Stimulated activated naive CD4-positive, alpha-beta T cell treated with Interleukin-2 at 50 U/mL for 16 hours (primary cell): ENCODE results near the gene CST9L.
"Not testable (repeated sequence)": the region's sequence is repeated elsewhere in the genome, so short reads cannot be mapped to it uniquely, and the experiment has no call there.

ENCODE experiments used
- DNase-seq: peaks from one replicate; lab custom pipeline; 2025; lab: John Stamatoyannopoulos, UW

The CST9L gene

DNA sequence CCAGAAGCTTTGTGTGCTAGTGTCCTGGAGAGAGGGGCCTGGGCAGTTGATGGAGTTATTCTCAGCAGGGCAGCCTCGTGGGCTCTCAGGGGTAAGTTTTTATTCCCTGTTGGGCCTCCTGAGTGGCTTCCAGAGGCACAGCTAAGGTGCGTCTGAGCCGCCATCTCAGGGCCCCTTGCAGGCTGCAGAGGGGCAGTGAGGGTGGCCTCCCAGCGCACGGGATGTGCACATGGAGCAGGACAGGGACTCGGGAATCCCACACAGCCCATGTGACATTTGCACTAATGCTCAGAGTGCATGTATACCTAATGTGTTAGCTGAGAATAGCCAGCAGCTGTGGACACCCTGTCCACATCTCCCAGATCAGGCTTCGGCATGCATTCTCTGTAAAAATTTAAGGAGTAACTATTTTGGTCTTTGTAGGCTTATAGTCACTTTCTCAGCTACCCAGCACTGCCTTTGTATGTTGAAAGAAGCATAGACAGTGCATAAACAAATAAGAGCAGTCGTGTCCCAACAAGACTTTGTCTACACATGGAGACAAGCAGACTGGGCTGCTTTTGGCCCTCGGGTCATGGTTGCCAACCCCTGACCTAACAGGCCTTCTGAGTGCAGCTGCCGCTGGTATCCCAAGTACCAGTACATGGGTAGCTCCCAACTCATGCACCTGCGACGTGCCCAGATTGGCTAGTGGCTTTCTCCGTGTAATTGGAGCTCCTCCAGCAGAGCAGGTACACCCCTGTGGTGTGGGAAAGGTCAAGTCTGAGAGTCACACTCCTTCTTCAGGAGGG is 18.6 kb upstream of the CST9L start:
- DNase-seq: no peak

DNA sequence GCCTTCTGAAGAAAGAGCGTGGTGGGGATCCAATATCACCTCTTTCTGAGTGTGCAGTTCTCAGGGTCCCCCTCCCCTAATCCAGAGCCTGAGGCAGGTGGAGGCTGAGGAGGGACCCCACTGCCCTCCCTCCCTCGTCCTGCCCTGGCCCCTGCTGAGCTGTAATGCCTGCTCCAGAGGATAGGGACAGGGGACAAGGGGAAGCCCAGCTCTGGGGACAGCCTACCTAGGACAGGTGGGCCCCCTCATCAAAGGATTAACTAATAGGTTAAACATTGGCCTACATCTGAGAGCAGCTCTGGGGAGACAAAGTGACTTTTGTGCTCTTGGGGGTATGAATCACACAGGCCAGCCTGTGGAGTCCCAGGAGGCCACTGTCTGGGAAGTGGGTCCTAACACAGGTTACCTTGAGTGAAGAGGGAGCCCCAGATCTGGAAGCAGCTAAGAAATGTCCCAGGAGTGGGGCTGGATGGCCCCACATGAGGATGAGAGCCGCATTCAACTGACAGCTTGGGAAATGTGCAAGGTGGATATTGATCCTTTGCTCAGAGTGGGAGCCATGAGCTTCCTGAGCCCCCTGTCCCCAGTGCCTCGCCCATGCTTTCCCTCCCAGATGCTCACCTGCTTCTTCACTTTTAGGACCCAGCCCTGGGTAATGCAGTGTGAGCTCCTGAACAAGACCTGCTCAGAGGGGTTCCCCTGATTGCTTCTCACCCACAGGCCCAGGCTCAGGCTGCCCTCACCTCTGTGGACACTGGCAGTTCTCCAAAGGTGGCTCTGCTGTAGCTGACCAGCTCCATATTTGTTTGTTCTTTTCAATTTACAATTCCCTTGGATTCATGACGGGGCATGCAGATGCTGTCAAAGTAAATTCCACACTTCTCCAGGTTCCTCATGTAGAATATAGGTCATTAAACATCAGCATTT is 17.8 kb upstream of the CST9L start:
- DNase-seq: no peak

GRCh38 chr20:23585449-23585807 is 17.1 kb upstream of the CST9L start:
- no peak for DNase-seq

DNA sequence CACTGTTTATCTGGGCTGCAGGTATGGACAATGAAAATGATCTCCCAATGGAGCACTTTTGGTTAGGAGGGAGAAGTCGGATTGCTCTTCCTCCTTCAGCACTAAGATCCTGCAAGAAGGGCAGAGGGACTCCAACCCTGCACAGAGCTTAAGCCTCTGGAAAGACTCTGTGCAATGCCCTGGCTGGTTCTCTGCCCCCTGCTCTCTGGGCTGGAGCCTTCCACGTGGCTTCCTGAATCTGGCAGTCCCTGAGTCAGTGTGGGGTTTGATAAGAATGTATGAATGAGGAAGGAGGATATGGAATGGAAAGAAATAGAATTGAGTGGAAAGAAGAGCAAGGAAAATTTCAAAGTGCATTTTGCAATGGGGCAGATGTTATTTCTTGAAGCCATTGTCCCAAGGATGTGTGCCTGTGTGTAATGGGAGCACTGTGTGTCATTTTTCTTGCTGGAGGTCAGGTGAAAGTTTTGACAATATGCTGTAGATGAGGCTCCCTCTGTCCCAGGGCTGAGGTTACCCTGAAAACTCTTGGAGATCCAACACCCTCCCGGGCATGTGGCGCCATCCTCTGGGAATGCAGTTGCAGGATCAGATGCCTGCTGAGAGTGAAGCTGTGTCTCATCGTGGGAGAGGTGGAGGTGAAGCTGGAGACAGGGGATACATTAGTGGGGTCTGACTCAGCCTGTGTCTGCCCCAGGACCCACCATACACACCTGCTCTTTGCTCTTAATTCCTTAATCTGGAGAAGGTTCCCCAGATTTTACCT is 16.3 kb upstream of the CST9L start:
- DNase-seq: no peak

- DNase-seq: no peak
Observed at GRCh38 chr20:23583526-23583925, 15.2 kb upstream of the CST9L start.

- no peak for DNase-seq
Observed at GRCh38 chr20:23582293-23582692, 14.0 kb upstream of the CST9L start.

DNA sequence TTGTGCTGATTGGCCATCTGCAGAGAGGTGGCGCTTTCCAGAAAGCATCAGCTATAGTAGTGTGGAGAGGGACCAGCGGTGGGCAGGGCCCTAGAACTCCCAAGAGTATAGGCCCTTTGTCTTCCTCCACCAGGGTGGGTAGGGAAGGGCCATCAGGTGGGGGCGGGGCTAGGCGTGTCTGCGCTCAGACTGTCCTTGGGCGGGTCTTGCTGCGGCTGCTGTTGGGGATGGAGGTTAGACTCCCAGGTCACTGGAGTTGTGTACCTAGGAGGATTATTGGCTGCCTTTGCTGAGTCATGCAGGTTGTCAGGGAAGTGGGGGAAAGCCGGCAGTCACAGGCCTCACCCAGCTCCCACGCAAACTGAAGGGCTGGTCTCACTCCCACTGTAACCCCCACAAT is 13.5 kb upstream of the CST9L start:
- DNase-seq: not testable (repeated sequence)

DNA sequence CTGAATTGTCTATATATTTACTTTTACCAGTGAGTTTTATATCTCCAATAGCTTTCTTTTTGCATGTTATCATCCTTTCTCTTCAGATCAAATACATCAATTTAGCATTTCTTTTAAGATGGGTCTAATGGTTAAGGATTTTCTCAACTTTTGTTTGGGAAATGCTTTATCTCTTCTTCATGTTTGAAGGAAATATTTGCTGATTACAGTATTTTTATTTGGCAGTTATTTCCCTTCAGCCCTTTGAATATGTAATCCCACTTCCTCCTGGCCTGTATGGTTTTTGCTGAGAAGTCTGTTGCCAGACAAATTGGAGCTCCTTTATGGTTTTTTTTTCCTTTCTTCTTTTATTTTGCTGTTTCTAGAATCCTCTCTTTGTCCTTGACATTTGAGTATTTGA is 6.7 kb upstream of the CST9L start:
- DNase-seq: no peak

DNA sequence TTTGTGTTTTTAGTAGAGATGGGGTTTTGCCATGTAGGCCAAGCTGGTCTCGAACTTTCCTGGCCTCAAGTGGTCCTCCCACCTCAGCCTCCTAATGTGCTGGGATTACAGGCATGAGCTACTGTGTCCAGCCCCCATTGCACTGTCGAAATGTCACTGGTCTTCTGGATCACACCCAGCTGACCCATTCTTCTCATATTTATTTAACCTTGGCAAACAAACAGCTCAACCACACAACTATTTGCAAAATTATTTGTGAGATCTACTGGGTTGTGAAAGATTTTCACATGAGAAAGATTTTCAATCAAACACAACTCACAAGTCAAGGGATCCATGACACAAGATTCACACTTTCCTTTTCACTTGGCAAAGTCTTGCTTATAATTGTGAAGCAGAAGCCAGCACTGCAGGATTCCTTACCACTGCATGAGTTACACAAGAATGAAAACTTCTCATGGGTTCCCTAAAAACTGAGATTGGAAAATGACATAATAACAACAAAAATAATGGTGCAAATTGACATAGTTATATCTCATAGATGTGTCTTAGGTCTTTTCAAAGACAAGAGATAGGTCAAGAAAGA is 2.0 kb upstream of the CST9L start:
- DNase-seq: no peak

DNA sequence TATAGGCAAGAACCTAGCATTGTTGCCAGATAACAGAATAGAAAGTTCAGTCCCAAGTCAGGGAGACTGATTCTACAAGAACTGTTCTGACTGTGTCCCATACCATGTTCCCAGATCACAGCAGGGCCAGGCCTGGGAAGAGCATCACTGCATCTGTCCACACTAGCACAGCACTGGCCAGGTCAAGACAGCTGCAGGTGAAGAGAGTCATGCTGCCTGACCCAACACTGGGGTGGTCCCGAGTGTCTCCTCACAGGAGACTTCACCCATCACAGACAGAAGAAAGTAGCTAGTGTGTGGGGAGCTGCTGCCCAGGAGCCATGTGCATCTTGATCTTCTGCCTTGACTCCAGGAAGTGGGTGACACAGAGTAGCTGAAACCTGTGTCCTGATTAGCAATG is 1.3 kb upstream of the CST9L start:
- no peak for DNase-seq

- DNase-seq: no peak
Observed at GRCh38 chr20:23568971-23569330, 667 bp upstream of the CST9L start.

GRCh38 chr20:23566199-23566932 is 1.9 kb downstream of the CST9L start:
- no peak for DNase-seq

DNA sequence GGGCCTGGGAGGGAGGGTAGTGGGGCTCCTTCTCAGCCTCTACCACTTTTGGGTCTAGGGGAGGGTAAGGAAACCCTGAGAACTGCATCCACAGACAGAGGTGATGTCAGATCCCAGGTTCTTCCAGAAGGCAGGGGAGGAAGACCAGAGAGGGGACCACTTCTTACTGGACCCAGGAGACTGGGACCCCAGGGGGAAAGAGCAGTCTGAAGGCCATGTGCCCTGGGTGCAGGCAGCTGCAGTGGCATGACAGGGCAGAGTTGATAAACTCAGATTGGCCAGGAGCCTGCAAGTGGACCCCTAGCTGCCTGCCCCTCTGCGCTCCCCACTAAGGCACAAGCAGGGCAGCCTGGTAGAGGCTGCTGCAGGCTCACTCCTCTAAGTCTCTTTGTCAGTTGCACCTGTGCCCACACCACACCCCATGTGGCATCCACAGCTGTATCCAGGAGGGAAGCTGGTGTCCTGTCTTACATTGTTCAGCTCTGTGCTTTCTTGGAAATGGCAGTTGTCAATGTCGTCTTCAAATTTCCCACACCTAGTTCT is 2.7 kb downstream of the CST9L start:
- DNase-seq: no peak

DNA sequence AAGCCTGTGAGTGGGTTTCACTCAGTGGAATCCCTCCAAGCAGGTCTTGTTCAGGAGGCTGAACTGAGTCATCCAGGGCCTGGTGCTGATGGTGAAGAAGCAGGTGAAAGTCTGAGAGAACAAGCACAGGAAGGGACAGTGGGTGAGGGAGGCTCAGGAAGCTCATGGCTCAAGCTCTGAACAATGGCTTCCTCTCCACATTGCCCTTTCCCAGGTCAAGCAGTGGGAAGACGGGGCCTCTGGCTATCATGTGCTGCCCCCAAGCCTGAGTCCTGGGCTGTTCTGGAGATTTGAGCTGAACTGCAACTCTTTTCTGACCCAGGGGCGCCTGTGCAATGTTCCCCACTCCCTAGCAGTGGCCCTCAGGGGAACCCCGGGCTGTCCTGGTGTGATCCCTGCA is 3.4 kb downstream of the CST9L start:
- no peak for DNase-seq

GRCh38 chr20:23562721-23563342 is 5.5 kb downstream of the CST9L start:
- DNase-seq: no peak

DNA sequence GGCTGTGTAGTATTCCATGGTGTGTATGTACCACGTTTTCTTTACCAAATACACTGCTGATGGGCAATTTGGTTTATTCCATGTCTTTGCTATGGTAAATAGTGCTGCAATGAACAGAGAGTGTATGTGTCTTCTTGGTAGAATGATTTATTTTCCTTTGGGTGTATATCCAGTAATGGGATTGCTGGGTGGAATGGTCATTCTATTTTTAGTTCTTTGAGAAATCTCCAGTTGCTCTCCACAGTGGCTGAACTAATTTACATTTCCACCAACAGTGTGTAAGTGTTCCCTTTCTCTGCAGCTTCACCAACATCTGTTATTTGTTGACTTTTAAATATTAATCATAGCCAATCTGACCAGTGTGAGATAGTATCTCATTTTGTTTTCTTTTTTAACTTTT is 13.9 kb downstream of the CST9L start:
- no peak for DNase-seq

DNA sequence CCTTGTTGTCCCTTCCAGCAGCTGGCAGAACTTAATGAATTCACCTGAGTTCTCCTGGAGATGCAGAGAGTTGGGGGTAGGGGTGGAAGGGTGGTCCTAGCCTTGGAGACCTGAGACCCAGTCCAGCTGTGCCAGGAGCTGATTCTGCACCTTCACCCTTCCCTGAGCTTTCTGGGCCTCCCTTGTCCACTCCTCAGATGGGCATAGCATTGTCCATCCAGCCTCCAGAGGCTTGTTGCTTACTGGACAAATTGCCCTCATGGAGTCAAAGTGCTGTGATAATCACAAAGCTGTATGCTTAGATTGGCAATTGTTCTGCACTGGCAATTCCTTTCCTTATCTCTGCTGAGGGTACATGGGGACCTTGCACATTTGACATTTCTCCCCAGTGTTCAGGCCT is 16.5 kb downstream of the CST9L start:
- DNase-seq: no peak

GRCh38 chr20:23551383-23551782 is 16.9 kb downstream of the CST9L start:
- DNase-seq: no peak

- DNase-seq: no peak
Observed at GRCh38 chr20:23550227-23550626, 18.1 kb downstream of the CST9L start.

GRCh38 chr20:23548408-23548807 is 19.9 kb downstream of the CST9L start:
- no peak for DNase-seq

- DNase-seq: no peak
Observed at GRCh38 chr20:23547613-23548012, 20.7 kb downstream of the CST9L start.
